Ectodermal cell (in vitro differentiated cells): ENCODE results near the gene GCC2.
A peak's percentile ranks its signal among the peaks of the same experiment; 100 is the strongest.
"Not testable (repeated sequence)": the region's sequence is repeated elsewhere in the genome, so short reads cannot be mapped to it uniquely, and the experiment has no call there.

Experiments
- H3K27ac ChIP-seq: 2 replicates; pipeline ENCODE4 v1.7.0; 2013; ENCODE audit warnings: mild to moderate bottlenecking, low read depth, low read length; ENCODE audit not compliant: insufficient read depth, poor library complexity, severe bottlenecking
- H3K27me3 ChIP-seq: 2 replicates; pipeline ENCODE4 v1.7.0; 2013; ENCODE audit warnings: mild to moderate bottlenecking, low read length; ENCODE audit not compliant: insufficient read depth, control insufficient read depth, poor library complexity, severe bottlenecking
- H3K36me3 ChIP-seq: one replicate; pipeline ENCODE4 v1.7.0; 2013; ENCODE audit warnings: low read length; ENCODE audit not compliant: control insufficient read depth, insufficient read depth
- H3K4me1 ChIP-seq: one replicate; pipeline ENCODE4 v1.7.0; 2013; ENCODE audit warnings: low read length; ENCODE audit not compliant: control insufficient read depth, insufficient read depth
- H3K4me3 ChIP-seq: 2 replicates; pipeline ENCODE4 v1.7.0; 2013; ENCODE audit warnings: low read depth, low read length, control low read depth; ENCODE audit not compliant: insufficient read depth
- H3K9me3 ChIP-seq: 2 replicates; pipeline ENCODE4 v1.7.0; 2013; ENCODE audit warnings: mild to moderate bottlenecking, low read length, moderate library complexity; ENCODE audit not compliant: control insufficient read depth
- WGBS, 2 experiments: methylation state at CpG; one replicate each; pipeline ENCODE4 v1.1.7; 2013; ENCODE audit warnings: missing lambda C conversion rate in 2 of 2; 5-methylcytosine and 5-hydroxymethylcytosine counted together

GCC2 gene

GRCh38 chr2:108512431-108512830 lies 63.4 kb downstream of the GCC2 start:
- H3K36me3 ChIP-seq, H3K9me3 ChIP-seq, H3K4me1 ChIP-seq, H3K27ac ChIP-seq, H3K27me3 ChIP-seq, H3K4me3 ChIP-seq: not testable (repeated sequence)
- 91 to 100% methylated on average over 3 of the region's 3 CpGs for WGBS, 2 experiments

- H3K27me3 ChIP-seq, H3K36me3 ChIP-seq, H3K4me3 ChIP-seq, H3K4me1 ChIP-seq, H3K9me3 ChIP-seq, H3K27ac ChIP-seq: not testable (repeated sequence)
- WGBS, 2 experiments: 100% methylated on average over 1 of the region's 2 CpGs; no CpG with 5 or more reads in 1 of the 2 experiments
Measured at GRCh38 chr2:108514478-108514877, 65.5 kb downstream of the GCC2 start.

GRCh38 chr2:108524688-108525087 lies 75.7 kb downstream of the GCC2 start:
- WGBS, 2 experiments: 97% methylated on average over 3 to 4 of the region's 6 CpGs

GRCh38 chr2:108525258-108525657 lies 76.3 kb downstream of the GCC2 start:
- not testable (repeated sequence) for H3K36me3 ChIP-seq, H3K9me3 ChIP-seq, H3K27me3 ChIP-seq, H3K4me1 ChIP-seq, H3K4me3 ChIP-seq, H3K27ac ChIP-seq

More at GRCh38 chr2:108524688-108525087, 75.7 kb downstream of the GCC2 start:
- H3K4me1 ChIP-seq, H3K9me3 ChIP-seq, H3K4me3 ChIP-seq, H3K36me3 ChIP-seq, H3K27me3 ChIP-seq, H3K27ac ChIP-seq: not testable (repeated sequence)

GRCh38 chr2:108531674-108532055 lies 82.7 kb downstream of the GCC2 start:
- H3K36me3 ChIP-seq: no peaks in the 10 kb centered on the region
- H3K4me1 ChIP-seq: peaks cover 8% of the 10 kb centered on the region
- WGBS, 2 experiments: 95 to 96% methylated on average over 1 to 5 of the region's 5 CpGs
- H3K27ac ChIP-seq: no peak overlapping the region
- no peak overlapping the region for H3K4me3 ChIP-seq
- no peaks in the 10 kb centered on the region for H3K9me3 ChIP-seq
- H3K27me3 ChIP-seq: peaks cover 18% of the 10 kb centered on the region

GRCh38 chr2:108533832-108534583 lies 85.0 kb downstream of the GCC2 start, which contains the start of gene LIMS1:
Gene LIMS1, plus strand, starts transcription at chr2:108534470. Its CDS starts 93 bp downstream, at chr2:108534563.
- 0% methylated on average over 61 to 83 of the region's 87 CpGs for WGBS, 2 experiments

GRCh38 chr2:108534584-108535356 lies 85.8 kb downstream of the GCC2 start:
- peak overlapping the region; percentile 50 for H3K27ac ChIP-seq

More at GRCh38 chr2:108533832-108534583, 85.0 kb downstream of the GCC2 start, which contains the start of gene LIMS1:
- H3K27ac ChIP-seq: peak within 1 kb of the TSS; percentile 87
- peaks cover 18% of the 10 kb centered on the region for H3K27me3 ChIP-seq
- no peaks in the 10 kb centered on the region for H3K9me3 ChIP-seq
- H3K36me3 ChIP-seq: no peaks in the 10 kb centered on the region
- H3K4me1 ChIP-seq: peaks cover 15% of the 10 kb centered on the region
- peak within 1 kb of the TSS; percentile 78 for H3K4me3 ChIP-seq

GRCh38 chr2:108535357-108535631 lies 86.3 kb downstream of the GCC2 start:
- 24 to 27% methylated on average over 9 of the region's 9 CpGs for WGBS, 2 experiments
- Histone ChIP-seq H3K9me3 (no peaks in the 10 kb centered on the region), H3K27ac (no peak overlapping the region), H3K36me3 (no peaks in the 10 kb centered on the region), H3K4me3 (peak overlapping the region; percentile 78), H3K27me3 (peaks cover 18% of the 10 kb centered on the region), H3K4me1 (peaks cover 15% of the 10 kb centered on the region)

More at GRCh38 chr2:108534584-108535356, 85.8 kb downstream of the GCC2 start:
- Histone ChIP-seq H3K36me3 (no peaks in the 10 kb centered on the region), H3K4me1 (peaks cover 15% of the 10 kb centered on the region), H3K27me3 (peaks cover 18% of the 10 kb centered on the region), H3K4me3 (peak overlapping the region; percentile 78), H3K9me3 (no peaks in the 10 kb centered on the region)
- 1% methylated on average over 56 to 57 of the region's 57 CpGs for WGBS, 2 experiments

GRCh38 chr2:108536133-108536780 lies 87.3 kb downstream of the GCC2 start:
- no peaks in the 10 kb centered on the region for H3K9me3 ChIP-seq
- 94 to 95% methylated on average over 6 of the region's 7 CpGs for WGBS, 2 experiments
- peaks cover 18% of the 10 kb centered on the region for H3K27me3 ChIP-seq
- H3K4me3 ChIP-seq: no peak overlapping the region
- no peaks in the 10 kb centered on the region for H3K36me3 ChIP-seq
- H3K27ac ChIP-seq: no peak overlapping the region
- H3K4me1 ChIP-seq: peaks cover 15% of the 10 kb centered on the region

- H3K36me3 ChIP-seq: no peaks in the 10 kb centered on the region
- 95 to 97% methylated on average over 4 to 5 of the region's 5 CpGs for WGBS, 2 experiments
- H3K4me3 ChIP-seq: no peak overlapping the region
- no peaks in the 10 kb centered on the region for H3K9me3 ChIP-seq
- peaks cover 15% of the 10 kb centered on the region for H3K4me1 ChIP-seq
- peaks cover 18% of the 10 kb centered on the region for H3K27me3 ChIP-seq
- no peak overlapping the region for H3K27ac ChIP-seq
Measured at GRCh38 chr2:108536911-108537310, 87.9 kb downstream of the GCC2 start.
